Measurements from ENCODE around the gene HS3ST4. TPM values are rescaled to one million over a fixed set of nuclear protein-coding genes. Genes with fewer than 3 reads are reported as not detected.

HS3ST4 gene
- total and polyA plus RNA-seq, 2 of the 4 experiments (the other 2 are of a cell fraction), result not detected

DNA sequence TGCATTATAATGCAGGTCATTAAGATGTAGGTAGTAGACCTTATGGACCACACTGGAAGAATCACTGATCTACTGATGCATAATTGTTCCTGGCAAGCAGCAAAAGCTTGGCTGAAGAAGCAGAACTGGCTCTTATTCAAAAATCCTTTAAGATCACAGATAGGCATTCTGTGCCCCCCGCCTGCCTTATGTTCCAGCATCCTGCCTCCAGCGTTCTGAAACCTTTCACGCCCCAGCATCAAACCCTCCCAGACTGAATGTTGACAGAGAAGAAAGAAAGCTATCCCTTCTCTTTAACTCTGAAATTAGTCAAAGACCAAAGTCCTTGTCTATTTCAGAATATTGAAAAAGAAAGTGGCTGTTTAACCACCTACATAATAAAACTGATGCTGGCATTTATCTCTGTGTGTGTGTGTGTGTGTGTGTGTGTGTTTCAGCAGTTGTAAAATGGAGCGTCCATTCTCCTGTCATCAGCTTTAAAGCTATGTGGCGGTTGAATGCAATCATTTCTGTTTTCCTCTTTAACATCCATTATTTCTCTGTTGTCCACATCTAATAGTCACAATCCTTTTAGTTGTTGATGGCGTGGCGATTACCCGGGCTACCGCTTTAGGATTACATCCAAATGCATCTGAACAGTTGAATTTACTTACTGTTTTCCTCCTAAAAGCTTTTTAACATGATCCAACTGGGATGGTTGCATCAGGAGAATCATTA, 350.4 kb downstream of the HS3ST4 start:
- in situ Hi-C loops (cut with MboI; ENCODE audit: low sequenced_read_pairs) (no loop called here), dilution Hi-C loops (cut with HindIII; ENCODE audit: low sequenced_read_pairs, unreplicated experiment) (no loop called here), intact Hi-C loops (cut with micrococcal nuclease) (no loop called here)
- Histone ChIP-seq H3K79me1 (ENCODE audit: low read depth in 1 of 2, low read length in 2 of 2) (no peaks in the 10 kb centered on the region), H3K27me3 (ENCODE audit: control insufficient read depth, insufficient read depth, low read length) (no peaks in the 10 kb centered on the region), H4K5ac (ENCODE audit: low read depth, low read length) (no peak overlapping the region), H3K56ac (ENCODE audit: extremely low read depth, insufficient read depth, low read length) (no peak overlapping the region), H2BK120ac (ENCODE audit: low read depth, low read length) (no peak overlapping the region), H3K4me3 (ENCODE audit: insufficient read depth, low read depth, low read length) (no peak overlapping the region), H2BK5ac (ENCODE audit: low read depth, low read length, poor library complexity, severe bottlenecking) (no peak overlapping the region), H3K9me1 (ENCODE audit: insufficient read depth, low read length) (no peaks in the 10 kb centered on the region), H2BK20ac (ENCODE audit: low read depth, low read length) (no peak overlapping the region), H4K91ac (ENCODE audit: insufficient read depth, low read depth, low read length) (no peak overlapping the region), H3K14ac (replicated peaks; ENCODE audit: low read depth, low read length) (no peak overlapping the region), H3K9ac (ENCODE audit: low read depth, low read length) (no peak overlapping the region), H3K9me3 (ENCODE audit: control insufficient read depth, insufficient read depth, low read length) (peaks cover 8% of the 10 kb centered on the region), H3K4ac (ENCODE audit: low read depth, low read length) (no peak overlapping the region), H2BK15ac (ENCODE audit: low read depth, low read length) (no peak overlapping the region), H3K18ac (ENCODE audit: low read depth, low read length) (no peak overlapping the region), H2AK5ac (ENCODE audit: low read depth, low read length) (no peak overlapping the region), H4K20me1 (ENCODE audit: insufficient read depth, low read length) (no peaks in the 10 kb centered on the region), H2AK9ac (replicated peaks; ENCODE audit: low read depth, low read length, poor library complexity) (no peak overlapping the region), H3K23ac (ENCODE audit: low read depth, low read length) (no peak overlapping the region), H3K4me1 (ENCODE audit: control insufficient read depth, insufficient read depth, low read length) (no peaks in the 10 kb centered on the region), H3K36me3 (ENCODE audit: control insufficient read depth, insufficient read depth, low read length) (no peaks in the 10 kb centered on the region), H4K8ac (ENCODE audit: low read depth in 2 of 2, low read length in 2 of 2) (no peak overlapping the region), H3K4me2 (ENCODE audit: low read depth, low read length) (no peak overlapping the region), H3K27ac (ENCODE audit: insufficient read depth, low read length) (no peak overlapping the region), H2AFZ (replicated peaks; ENCODE audit: low read length, poor library complexity) (no peak overlapping the region)
- ATAC-seq (ENCODE audit: low read depth) (no peak), DNase-seq (no peak)
- no CpG with 5 or more reads among the region's 9 CpGs for WGBS, 2 experiments (ENCODE audit: extremely low coverage in 2 of 2, insufficient read length in 1 of 2)
- no peak for TF ChIP-seq NFE2L2 (IDR thresholded peaks at IDR 0.05; ENCODE audit: low read depth, low read length)
- TF ChIP-seq, protein P1, sequence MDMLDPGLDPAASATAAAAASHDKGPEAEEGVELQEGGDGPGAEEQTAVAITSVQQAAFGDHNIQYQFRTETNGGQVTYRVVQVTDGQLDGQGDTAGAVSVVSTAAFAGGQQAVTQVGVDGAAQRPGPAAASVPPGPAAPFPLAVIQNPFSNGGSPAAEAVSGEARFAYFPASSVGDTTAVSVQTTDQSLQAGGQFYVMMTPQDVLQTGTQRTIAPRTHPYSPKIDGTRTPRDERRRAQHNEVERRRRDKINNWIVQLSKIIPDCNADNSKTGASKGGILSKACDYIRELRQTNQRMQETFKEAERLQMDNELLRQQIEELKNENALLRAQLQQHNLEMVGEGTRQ (IDR thresholded peaks at IDR 0.05; ENCODE audit: low read depth, low read length), result no peak
- ChIA-PET CTCF (no interaction called here), POLR2A (ENCODE audit: unreplicated experiment) (no interaction called here)
- BruUV-seq (replicated peaks), result no TSS peak

Measured in IMR-90 (cell line).